Measurements from ENCODE around the gene FBXO21. TPM values are rescaled to one million over a fixed set of nuclear protein-coding genes. Genes with fewer than 3 reads are reported as not detected.

Gene FBXO21
- total and polyA plus RNA-seq, 2 donors (not counting 1 experiment from before 2014, with no cell fraction given) = 28.2 to 55.7 TPM

DNA sequence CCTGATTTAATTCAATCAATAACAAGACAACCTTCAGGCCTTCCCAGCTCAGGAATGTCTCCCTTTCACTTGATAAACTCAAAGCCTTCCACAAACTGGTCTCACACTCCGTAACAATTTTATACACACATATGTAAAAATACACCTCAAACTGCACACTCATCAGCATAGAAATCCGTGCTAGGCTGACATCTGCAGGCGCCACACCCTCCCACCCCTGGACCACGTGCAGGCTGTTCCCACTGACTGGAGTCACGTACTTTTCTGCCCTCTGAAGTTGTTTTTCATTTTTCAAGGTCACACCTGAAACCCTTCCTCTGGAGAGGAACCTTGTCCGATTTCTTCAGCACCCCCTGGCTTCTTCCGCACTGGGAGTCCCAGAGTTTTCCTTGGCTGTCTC, 27.6 kb downstream of the FBXO21 start:
- intact Hi-C loops (cut with micrococcal nuclease) = no loop called here
- peaks cover 8 to 89% of the 10 kb centered on the region in 2 experiments for H3K36me3 ChIP-seq (replicated peaks in 1 of 2; ENCODE audit: control extremely low read depth in 1 of 2, control insufficient read depth in 1 of 2, extremely low read depth in 1 of 2, insufficient read depth in 2 of 2, low read length in 1 of 2)
- H3K9ac ChIP-seq (ENCODE audit: low read length) = no peak overlapping the region
- H3K27me3 ChIP-seq (replicated peaks in 1 of 4; ENCODE audit: control extremely low read depth in 1 of 4, control insufficient read depth in 3 of 4, insufficient read depth in 4 of 4, low read length in 3 of 4) = no peaks in the 10 kb centered on the region
- H3K4me1 ChIP-seq (ENCODE audit: control insufficient read depth in 2 of 2, insufficient read depth in 2 of 2, low read length in 2 of 2) = no peaks in the 10 kb centered on the region
- no peaks in the 10 kb centered on the region for H4K20me1 ChIP-seq (ENCODE audit: control insufficient read depth, insufficient read depth, low read length, poor library complexity, severe bottlenecking)
- TF ChIP-seq, protein P1, sequence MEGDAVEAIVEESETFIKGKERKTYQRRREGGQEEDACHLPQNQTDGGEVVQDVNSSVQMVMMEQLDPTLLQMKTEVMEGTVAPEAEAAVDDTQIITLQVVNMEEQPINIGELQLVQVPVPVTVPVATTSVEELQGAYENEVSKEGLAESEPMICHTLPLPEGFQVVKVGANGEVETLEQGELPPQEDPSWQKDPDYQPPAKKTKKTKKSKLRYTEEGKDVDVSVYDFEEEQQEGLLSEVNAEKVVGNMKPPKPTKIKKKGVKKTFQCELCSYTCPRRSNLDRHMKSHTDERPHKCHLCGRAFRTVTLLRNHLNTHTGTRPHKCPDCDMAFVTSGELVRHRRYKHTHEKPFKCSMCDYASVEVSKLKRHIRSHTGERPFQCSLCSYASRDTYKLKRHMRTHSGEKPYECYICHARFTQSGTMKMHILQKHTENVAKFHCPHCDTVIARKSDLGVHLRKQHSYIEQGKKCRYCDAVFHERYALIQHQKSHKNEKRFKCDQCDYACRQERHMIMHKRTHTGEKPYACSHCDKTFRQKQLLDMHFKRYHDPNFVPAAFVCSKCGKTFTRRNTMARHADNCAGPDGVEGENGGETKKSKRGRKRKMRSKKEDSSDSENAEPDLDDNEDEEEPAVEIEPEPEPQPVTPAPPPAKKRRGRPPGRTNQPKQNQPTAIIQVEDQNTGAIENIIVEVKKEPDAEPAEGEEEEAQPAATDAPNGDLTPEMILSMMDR (IDR thresholded peaks at IDR 0.05) = no peak
- TF ChIP-seq EZH2 (IDR thresholded peaks at IDR 0.05; ENCODE audit: borderline replicate concordance, insufficient read depth, low read depth, low read length, poor library complexity, severe bottlenecking) = no peak
- no peak overlapping the region for H3K4me2 ChIP-seq (replicated peaks; ENCODE audit: low read depth, low read length, poor library complexity, severe bottlenecking)
- no peak for ATAC-seq (ENCODE audit: low read depth)
- H2AFZ ChIP-seq (ENCODE audit: insufficient read depth, low read depth, low read length, poor library complexity, severe bottlenecking) = no peak overlapping the region
- Mint-ChIP-seq H3K27ac (no peak overlapping the region), H3K4me1 (no peaks in the 10 kb centered on the region), H3K27me3 (no peaks in the 10 kb centered on the region), H3K9me3 (ENCODE audit: insufficient read depth) (no peaks in the 10 kb centered on the region), H3K4me3 (no peak overlapping the region)
- no peak for DNase-seq
- ChIA-PET POLR2A (no interaction called here), CTCF (no interaction called here)
- H3K27ac ChIP-seq (ENCODE audit: low read length in 2 of 2) = no peak overlapping the region
- H3K9me3 ChIP-seq (ENCODE audit: control extremely low read depth in 1 of 3, control insufficient read depth in 2 of 3, insufficient read depth in 1 of 3, low read length in 2 of 3) = no peaks in the 10 kb centered on the region
- H3K4me3 ChIP-seq (ENCODE audit: control extremely low read depth in 1 of 5, extremely low read depth in 1 of 5, insufficient read depth in 1 of 5, low read depth in 2 of 5, low read length in 4 of 5) = no peak overlapping the region
- 95% methylated on average over 6 of the region's 7 CpGs for WGBS (ENCODE audit: insufficient coverage)
- no peaks in the 10 kb centered on the region for H3K79me2 ChIP-seq (ENCODE audit: control insufficient read depth, insufficient read depth, low read length)

DNA sequence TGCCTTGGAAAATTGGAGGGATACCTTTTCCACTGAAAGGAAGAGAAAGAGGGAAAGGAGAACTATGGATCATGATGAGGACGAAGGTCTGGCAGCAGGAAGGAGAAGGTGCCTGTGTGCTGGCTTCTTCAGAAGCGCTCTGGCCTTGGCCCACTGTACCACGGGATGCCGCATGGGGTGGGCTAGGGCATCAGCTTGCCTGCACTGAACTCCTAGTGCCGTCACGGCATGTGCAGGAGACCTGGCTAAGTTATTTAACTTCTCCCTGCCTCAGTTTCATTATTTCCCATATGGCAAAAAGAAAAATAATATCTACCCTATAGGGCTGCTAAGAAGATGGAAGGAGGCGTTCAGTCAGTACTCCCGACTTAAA, 28.1 kb downstream of the FBXO21 start:
- Histone ChIP-seq H3K4me2 (replicated peaks; ENCODE audit: low read depth, low read length, poor library complexity, severe bottlenecking) (no peak overlapping the region), H3K27ac (ENCODE audit: low read length in 2 of 2) (no peak overlapping the region), H3K79me2 (ENCODE audit: control insufficient read depth, insufficient read depth, low read length) (no peaks in the 10 kb centered on the region), H3K4me3 (ENCODE audit: control extremely low read depth in 1 of 5, extremely low read depth in 1 of 5, insufficient read depth in 1 of 5, low read depth in 2 of 5, low read length in 4 of 5) (no peak overlapping the region), H3K9me3 (ENCODE audit: control extremely low read depth in 1 of 3, control insufficient read depth in 2 of 3, insufficient read depth in 1 of 3, low read length in 2 of 3) (no peaks in the 10 kb centered on the region), H4K20me1 (ENCODE audit: control insufficient read depth, insufficient read depth, low read length, poor library complexity, severe bottlenecking) (no peaks in the 10 kb centered on the region), H3K9ac (ENCODE audit: low read length) (no peak overlapping the region), H3K27me3 (replicated peaks in 1 of 4; ENCODE audit: control extremely low read depth in 1 of 4, control insufficient read depth in 3 of 4, insufficient read depth in 4 of 4, low read length in 3 of 4) (no peaks in the 10 kb centered on the region), H3K36me3 (replicated peaks in 1 of 2; ENCODE audit: control extremely low read depth in 1 of 2, control insufficient read depth in 1 of 2, extremely low read depth in 1 of 2, insufficient read depth in 2 of 2, low read length in 1 of 2) (peaks cover 4 to 90% of the 10 kb centered on the region in 2 experiments), H2AFZ (ENCODE audit: insufficient read depth, low read depth, low read length, poor library complexity, severe bottlenecking) (no peak overlapping the region), H3K4me1 (ENCODE audit: control insufficient read depth in 2 of 2, insufficient read depth in 2 of 2, low read length in 2 of 2) (no peaks in the 10 kb centered on the region)
- ATAC-seq (ENCODE audit: low read depth) = no peak
- ChIA-PET CTCF (no interaction called here), POLR2A (no interaction called here)
- no peak for DNase-seq
- no peak for TF ChIP-seq EZH2 (IDR thresholded peaks at IDR 0.05; ENCODE audit: borderline replicate concordance, insufficient read depth, low read depth, low read length, poor library complexity, severe bottlenecking)
- TF ChIP-seq, protein P1 (IDR thresholded peaks at IDR 0.05) = no peak
- H3K9me3 Mint-ChIP-seq (ENCODE audit: insufficient read depth) = no peaks in the 10 kb centered on the region
- no peak overlapping the region for H3K4me3 Mint-ChIP-seq
- no peaks in the 10 kb centered on the region for H3K4me1 Mint-ChIP-seq
- H3K27ac Mint-ChIP-seq = no peak overlapping the region
- H3K27me3 Mint-ChIP-seq = no peaks in the 10 kb centered on the region
- 100% methylated on average over 4 of the region's 8 CpGs for WGBS (ENCODE audit: insufficient coverage)
- intact Hi-C loops (cut with micrococcal nuclease) = no loop called here
